ENCODE results near the gene LSAMP.
A peak's percentile ranks its signal among the peaks of the same experiment; 100 is the strongest.
"Not testable (repeated sequence)": the region's sequence is repeated elsewhere in the genome, so short reads cannot be mapped to it uniquely, and the experiment has no call there.

The LSAMP gene

DNA sequence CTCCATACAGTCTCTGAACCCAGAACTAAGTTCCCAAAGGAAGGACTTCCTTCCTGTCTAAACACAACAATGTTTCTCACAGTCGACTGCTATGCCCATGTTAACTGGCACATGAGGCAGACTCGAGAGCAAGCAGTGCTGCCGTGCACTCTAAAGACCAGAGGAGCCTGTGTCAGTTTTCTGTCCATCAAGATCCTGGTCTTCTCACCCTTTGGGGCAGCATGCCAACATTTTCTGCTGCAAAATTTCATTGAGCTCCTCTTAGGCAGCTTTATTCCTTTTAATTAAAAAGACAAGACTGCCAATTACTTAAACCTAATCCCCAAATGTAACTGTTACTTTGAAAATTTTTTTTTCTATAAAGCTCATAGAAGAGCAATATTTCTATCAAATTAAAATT is 616.9 kb downstream of the LSAMP start:
- no peak for FAIRE-seq
- DNase-seq (ENCODE audit: insufficient read length, low spot score) = no peak

GRCh38 chr3:115827495-115827894 is 617.8 kb downstream of the LSAMP start:
- DNase-seq (ENCODE audit: insufficient read length, low spot score) (no peak), FAIRE-seq (no peak)

- DNase-seq (ENCODE audit: insufficient read length, low spot score) (no peak), FAIRE-seq (no peak)
These were observed 620.2 kb downstream of the LSAMP start for GRCh38 chr3:115825046-115825445.

DNA sequence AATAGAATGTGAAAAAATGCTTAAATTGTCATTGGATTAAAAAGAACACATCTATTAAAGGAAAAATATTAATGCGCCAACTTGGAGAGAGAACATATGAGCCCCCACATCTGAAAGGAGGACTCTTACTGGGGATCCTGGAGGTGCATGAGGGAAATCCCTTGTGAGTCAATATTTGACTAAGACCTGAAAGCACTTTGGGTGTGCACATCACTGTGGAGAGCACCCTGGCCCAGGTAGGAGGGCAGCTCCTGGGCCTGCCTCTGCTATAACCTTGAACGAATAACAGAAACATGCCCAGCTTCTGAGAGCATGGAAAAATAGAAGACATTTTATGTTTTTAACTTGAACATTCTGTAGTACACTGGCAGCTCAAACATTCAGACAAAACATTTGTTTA is 622.2 kb downstream of the LSAMP start:
- FAIRE-seq (no peak), DNase-seq (ENCODE audit: insufficient read length, low spot score) (no peak)

- FAIRE-seq = no peak
- no peak for DNase-seq (ENCODE audit: insufficient read length, low spot score)
These were observed 622.7 kb downstream of the LSAMP start for GRCh38 chr3:115822579-115822978.

DNA sequence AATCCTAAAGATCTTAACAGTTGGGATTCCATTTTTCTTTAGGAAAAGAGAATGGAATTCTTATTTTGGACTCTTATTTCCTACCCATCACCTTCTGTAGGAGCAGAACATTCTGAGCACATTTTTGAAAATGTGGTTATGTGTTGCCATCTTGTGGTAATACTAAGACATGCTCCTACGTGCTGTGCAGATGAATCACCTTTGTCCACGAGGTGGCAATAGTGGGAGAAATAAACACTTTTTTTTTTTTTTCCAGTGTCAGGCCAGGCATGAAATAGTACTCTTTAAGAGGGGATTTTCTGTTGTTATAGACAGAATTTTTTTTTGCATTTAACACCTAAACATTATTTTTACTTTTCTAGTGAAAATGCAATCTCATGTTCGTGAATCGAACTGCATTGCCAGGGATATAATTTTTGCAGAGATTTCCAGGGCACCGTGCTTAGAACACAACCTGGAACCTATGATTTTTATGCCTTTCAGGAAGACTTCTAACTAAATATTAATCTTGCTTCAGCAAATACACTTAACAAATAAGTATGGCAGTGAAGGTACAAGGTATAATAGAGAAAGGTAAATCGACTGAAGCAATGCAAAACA is 625.4 kb downstream of the LSAMP start:
- peak; percentile 51 for DNase-seq (ENCODE audit: insufficient read length, low spot score)
- FAIRE-seq = peak; percentile 82

GRCh38 chr3:115814778-115815380 is 630.4 kb downstream of the LSAMP start:
- DNase-seq (ENCODE audit: insufficient read length, low spot score) (peak; percentile 56), FAIRE-seq (no peak)

GRCh38 chr3:115814006-115814405 is 631.3 kb downstream of the LSAMP start:
- DNase-seq (ENCODE audit: insufficient read length, low spot score) (no peak), FAIRE-seq (no peak)

DNA sequence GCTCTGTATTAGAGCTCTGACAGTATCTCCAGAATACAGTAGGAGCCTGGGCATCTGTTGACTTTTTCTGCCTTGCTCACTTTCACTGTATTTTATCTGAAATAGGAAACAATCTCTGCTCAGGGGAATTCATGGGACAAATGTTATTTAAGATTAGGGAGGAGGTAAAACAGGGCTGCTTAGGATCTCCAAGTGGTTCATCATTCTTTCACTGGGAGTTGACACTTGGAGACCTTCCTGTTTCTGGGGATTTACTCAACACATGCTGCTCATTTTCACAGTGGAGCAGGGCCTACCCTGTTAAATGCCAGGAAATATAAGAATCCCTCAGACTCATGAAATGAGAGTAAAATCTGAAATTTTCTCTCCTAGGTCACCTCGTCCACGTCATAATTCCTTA is 636.5 kb downstream of the LSAMP start:
- DNase-seq (ENCODE audit: insufficient read length, low spot score) (no peak), FAIRE-seq (no peak)

DNA sequence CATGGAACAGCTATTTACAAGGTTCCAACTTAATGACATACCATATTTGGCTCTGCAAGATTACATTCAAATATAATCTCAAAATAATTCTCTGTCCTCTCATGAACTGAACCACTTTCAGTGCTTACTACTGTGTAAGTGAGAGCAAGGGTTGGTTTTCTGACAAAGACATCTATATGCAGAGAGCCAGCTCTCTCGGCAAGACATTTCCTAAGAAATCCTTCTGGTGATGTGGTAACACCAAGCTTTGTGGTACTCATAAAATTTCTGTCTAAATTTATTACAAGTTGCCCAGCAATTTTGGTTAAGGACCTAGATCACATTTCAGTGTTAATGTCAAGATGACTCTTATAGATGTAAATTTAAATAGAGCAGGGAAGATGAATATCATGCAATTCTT is 637.0 kb downstream of the LSAMP start:
- DNase-seq (ENCODE audit: insufficient read length, low spot score) (no peak), FAIRE-seq (no peak)

DNA sequence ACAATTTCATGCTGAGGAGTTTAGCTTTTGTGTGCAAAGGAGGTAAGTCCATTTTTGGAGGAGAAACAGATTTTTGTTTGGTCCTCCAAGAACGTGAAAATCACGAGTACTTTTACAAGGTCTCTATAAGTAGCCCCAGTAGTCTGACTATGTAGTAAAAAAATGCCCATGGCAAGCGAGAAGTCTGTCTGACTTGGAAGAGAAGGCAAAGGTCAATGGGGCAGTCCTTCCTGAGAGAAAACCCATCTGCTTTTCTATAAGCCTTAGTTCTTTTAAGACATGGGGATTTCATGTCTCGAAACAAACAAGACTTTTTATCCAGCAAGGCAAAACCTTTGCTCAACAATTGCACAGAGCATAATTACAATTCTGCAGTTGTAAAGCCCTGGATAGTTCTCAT is 638.8 kb downstream of the LSAMP start:
- DNase-seq (ENCODE audit: insufficient read length, low spot score) (no peak), FAIRE-seq (no peak)

DNA sequence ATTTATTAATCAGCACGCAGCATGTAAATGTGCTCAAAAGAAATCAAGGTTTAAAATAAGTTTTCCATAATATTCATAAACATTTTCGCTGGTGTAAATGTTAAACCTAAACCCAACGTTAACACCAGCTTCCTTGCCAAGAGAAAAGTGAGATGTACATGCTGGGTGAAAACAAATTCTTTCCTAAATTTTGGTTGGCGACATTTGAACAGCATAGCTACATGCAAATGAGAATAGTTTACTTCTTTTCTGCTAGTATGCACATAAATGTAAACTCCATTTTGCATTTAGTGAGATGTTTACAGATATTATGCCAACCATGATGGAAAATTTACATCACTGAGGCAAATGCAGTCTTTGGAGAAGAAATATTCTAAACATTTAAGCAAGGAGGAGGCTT is 639.8 kb downstream of the LSAMP start:
- DNase-seq (ENCODE audit: insufficient read length, low spot score) = no peak
- FAIRE-seq = no peak

GRCh38 chr3:115804713-115805119 is 640.6 kb downstream of the LSAMP start:
- DNase-seq (ENCODE audit: insufficient read length, low spot score) (no peak), FAIRE-seq (no peak)

DNA sequence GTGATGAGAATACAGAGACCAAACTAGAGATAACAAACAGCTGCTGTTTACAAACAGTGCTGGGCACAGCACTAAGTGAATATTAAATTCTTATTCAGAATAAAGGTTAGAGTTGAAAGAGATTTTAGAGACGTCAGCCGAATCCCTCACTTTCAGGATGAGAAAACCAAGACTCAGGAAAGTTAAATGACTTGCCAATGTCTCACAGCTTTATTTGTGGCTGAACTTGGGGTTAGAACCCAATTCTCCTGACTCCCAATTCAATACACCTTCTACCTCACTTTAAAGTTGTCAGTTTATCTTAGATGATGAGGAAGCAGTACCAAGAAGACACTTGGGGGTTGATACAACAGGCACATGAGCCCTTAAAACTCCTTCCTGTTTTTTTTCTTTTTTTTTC is 641.1 kb downstream of the LSAMP start:
- DNase-seq (ENCODE audit: insufficient read length, low spot score) (no peak), FAIRE-seq (no peak)

GRCh38 chr3:115803661-115804060 is 641.6 kb downstream of the LSAMP start:
- FAIRE-seq = no peak
- DNase-seq (ENCODE audit: insufficient read length, low spot score) = no peak

DNA sequence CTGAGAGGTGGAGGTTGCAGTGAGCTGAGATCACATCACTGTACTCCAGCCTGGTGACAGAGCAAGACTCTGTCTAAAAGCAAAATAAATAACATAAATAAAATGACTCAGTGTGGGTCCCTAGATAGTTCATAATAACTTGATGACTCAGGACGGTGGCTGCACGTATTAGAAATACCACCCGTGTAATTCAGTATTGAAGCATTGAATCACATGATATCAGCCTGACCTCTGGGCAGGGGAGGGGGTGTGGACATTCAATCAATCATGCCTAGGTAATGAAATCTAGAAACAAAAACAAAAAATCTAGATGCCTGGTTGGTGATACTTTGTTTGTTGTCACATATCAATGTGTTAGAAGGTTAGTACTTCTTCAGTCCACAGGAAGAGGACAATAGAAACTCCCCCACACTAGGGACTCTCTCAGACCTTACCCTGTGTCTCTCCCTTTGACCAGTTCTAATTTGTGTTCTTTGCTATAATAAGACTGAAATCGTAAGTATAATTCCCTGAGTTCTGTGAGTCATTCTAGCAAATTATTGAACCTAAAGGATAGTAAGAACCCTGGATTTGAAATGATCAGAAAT is 644.7 kb downstream of the LSAMP start:
- peak; percentile 71 for DNase-seq (ENCODE audit: insufficient read length, low spot score)
- FAIRE-seq = peak; percentile 31

DNA sequence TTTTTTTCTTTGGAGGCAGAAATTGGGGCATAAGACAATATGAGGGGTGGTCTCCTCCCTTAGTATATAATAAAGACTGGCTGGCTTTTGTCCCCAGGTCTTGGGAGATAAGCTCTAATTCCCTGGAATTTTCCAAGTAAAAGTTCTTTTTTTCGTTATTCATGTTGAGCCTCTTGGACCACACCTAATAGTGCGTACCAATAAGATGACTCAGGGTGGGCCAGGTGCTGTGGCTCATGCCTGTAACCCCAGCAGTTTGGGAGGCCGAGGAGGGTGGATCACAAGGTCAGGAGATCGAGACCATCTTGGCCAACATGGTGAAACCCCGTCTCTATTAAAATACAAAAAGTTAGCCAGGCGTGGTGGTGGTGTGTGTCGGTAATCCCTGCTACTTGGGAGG is 645.2 kb downstream of the LSAMP start:
- not testable (repeated sequence) for DNase-seq (ENCODE audit: insufficient read length, low spot score); FAIRE-seq

- FAIRE-seq = no peak
These were observed 652.9 kb downstream of the LSAMP start for GRCh38 chr3:115792206-115792955.

GRCh38 chr3:115791271-115792153 is 653.8 kb downstream of the LSAMP start:
- DNase-seq (ENCODE audit: insufficient read length, low spot score); FAIRE-seq: not testable (repeated sequence)

More at GRCh38 chr3:115792206-115792955, 652.9 kb downstream of the LSAMP start:
- DNase-seq (ENCODE audit: insufficient read length, low spot score) = no peak

- DNase-seq (ENCODE audit: insufficient read length, low spot score) = peak; percentile 81
- FAIRE-seq = no peak
These were observed 654.5 kb downstream of the LSAMP start for GRCh38 chr3:115790759-115791158.

DNA sequence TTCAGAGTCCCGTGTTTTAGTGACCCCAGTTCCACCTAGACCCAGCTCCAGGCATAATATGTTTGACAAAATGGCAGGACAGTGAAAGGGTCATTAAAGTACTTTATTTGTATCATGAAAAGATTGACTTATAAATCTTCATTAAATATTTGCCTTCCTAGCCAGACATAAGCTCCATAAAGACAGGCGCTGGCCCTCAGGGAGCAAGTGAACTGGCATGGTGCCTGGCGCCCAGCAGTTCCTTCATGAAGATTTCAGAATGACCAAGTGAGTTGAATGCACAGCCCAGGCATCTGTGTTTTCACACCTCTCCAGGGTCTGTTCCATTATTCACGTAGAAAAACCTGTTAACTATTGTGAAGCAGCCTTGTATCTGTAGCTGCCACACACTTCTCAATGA is 655.8 kb downstream of the LSAMP start:
- DNase-seq (ENCODE audit: insufficient read length, low spot score) (no peak), FAIRE-seq (no peak)

Data from HTR-8/SVneo (cell line).